Subcutaneous adipose tissue (tissue), 4 donors: ENCODE data around the gene MACF1. TPM values are rescaled to one million over a fixed set of nuclear protein-coding genes. Genes with fewer than 3 reads are reported as not detected.

Experiments used
- CTCF ChIP-seq: fragments of 450-650 bp; IDR thresholded peaks from one replicate; pipeline ENCODE4 v1.5.1; 2016; ENCODE audit warnings: low read depth, mild to moderate bottlenecking, control low read depth, antibody characterized with exemption, moderate library complexity
- total RNA-seq, 4 donors: library from RNA; depleted of rRNA; stranded (reverse); fragments of >200 nt; gene quantifications; one replicate each; pipeline ENCODE4 v1.1.0, GENCODE V29; 2016

The MACF1 gene
- total RNA-seq, 4 donors from 2014 or later = 297 to 398 (median 352) TPM

GRCh38 chr1:39396671-39397070 lies 192.2 kb downstream of the MACF1 start:
- TF ChIP-seq CTCF = no peak

DNA sequence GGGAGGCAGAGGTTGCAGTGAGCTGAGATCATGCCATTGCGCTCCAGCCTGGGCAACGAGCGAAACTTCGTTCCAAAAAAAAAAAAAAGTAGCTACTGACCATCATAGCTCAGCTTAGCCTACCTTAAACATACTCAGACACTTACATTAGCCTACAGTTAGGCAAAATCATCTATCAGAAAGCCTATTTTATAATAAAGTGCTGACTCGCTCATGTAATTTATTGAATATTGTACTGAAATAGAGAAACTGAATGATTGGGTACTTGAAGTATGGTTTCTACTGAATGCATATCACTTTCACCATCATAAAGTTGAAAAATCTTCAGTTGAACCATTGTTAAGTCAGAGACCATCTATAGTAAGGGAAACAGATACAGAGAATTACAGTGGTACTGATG lies 193.0 kb downstream of the MACF1 start:
- TF ChIP-seq CTCF = no peak

GRCh38 chr1:39398278-39399021 lies 194.0 kb downstream of the MACF1 start:
- TF ChIP-seq CTCF = no peak

GRCh38 chr1:39401106-39401505 lies 196.6 kb downstream of the MACF1 start:
- TF ChIP-seq CTCF = no peak

DNA sequence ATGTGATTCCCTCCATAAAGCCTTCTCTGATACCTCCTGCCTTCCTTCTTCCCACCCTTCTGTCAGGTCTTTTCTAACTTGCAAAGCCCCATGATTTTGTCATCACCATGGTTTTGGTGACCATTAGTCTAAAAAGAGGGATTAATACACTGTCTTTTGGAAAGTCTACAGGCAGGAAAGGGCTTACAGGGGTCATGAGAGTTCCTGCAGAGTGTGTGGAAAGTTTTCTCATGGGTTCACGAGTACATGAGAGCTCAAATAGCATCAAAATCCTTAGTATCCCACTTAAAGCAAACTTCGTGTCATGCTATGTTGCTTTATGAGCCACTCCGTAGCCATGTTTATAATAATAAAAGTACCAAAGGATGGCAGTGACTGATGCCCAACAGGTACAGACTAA lies 200.4 kb downstream of the MACF1 start:
- no peak for TF ChIP-seq CTCF

DNA sequence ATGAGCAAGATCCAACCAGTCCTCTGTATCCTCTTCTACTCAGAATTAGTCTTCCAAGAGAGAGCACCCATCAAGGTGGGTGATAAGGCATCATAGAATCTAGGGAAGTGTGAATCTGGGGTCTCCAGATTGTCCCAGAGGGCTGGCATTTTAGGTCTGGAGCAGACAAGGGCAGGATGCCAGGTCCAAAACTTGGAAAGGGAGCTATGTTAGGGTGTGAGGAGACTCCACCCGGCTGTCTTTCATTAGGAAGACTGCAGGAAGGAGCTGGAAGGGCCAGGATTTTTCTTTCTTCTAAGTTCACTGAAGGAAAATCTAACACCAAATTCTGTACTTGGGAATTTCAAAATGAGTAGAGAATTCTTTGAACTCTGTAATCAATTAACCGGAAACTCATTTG lies 200.9 kb downstream of the MACF1 start:
- no peak for TF ChIP-seq CTCF

DNA sequence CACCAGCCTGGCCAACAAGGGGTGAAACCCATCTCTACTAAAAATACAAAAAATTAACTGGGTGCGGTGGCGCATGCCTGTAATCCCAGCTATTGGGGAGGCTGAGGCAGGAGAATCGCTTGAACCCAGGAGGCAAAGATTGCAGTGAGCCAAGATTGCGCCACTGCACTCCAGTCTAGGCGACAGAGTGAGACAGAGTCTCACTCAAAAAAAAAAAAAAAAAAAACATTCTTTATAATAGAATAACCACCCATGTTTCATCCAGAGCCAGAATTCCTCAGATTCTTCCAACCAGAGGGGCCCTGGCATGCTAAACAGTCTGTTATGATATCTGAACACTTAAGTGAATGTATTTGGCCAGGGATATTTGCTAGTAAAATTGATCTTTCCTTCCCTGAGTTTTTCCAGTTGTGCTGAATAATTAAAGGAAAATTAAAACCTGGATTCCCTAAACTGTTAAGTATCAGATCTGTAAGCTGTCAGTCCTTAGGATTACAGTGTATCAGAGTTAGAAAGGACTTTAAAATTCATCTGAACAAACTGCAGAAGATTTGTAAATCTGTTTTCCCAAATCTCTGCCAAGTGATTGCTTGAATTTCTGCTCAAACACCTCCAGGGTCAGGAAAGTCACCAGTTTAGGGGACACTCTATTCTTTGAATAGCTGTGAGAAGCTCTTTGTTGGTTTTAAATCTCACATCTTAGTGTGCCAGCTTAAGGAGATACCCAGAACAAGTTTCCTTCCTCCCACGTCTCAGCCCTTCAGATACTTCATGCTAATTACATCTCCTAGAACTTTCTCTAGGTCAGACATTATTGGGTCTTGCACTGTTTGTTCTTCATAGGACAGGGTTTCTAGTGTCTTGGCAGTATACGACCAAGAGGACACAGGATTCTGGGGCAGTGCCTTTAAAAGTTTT lies 202.3 kb downstream of the MACF1 start:
- no peak for TF ChIP-seq CTCF
